ENCODE data around the gene CAPN3.

DNA sequence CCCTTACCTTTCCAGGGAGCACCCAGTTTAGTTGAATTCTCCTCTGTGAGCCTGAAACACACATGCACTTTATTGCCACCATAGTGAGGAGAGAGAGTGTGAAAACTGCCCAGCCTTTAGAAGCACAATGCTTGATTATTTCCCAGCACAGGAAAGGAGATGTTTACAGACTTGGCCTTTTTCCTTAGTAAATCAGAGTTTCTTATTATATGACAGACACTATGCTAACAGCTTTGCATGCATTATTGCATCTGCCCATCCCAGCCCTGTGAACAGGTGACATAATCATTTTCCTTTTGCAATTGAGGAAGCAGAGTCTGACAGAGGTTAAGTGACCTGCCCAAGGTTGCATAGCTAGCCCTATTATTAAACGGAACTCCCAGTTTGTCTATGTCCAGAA is 36.5 kb downstream of the CAPN3 start:
- no peak for TF ChIP-seq CTCF (IDR thresholded peaks at IDR 0.05)
- no peak for TF ChIP-seq EP300 (IDR thresholded peaks at IDR 0.05)
- TF ChIP-seq POLR2A (IDR thresholded peaks at IDR 0.05), result no peak
